ENCODE results near the gene ZC2HC1B. TPM values are rescaled to one million over a fixed set of nuclear protein-coding genes. Genes with fewer than 3 reads are reported as not detected.

ZC2HC1B gene, protein sequence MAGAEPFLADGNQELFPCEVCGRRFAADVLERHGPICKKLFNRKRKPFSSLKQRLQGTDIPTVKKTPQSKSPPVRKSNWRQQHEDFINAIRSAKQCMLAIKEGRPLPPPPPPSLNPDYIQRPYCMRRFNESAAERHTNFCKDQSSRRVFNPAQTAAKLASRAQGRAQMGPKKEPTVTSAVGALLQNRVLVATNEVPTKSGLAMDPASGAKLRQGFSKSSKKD
- not detected for total RNA-seq

GRCh38 chr6:143864234-143864633 is at the start of gene ZC2HC1B:
Gene ZC2HC1B (plus strand): TSS chr6:143864474. CDS start chr6:143864540, 66 bp downstream.
- Mint-ChIP-seq H3K27ac (no peak within 1 kb of the TSS), H3K36me3 (peaks cover 27% of the 10 kb centered on the region), H3K4me3 (no peak within 1 kb of the TSS)

GRCh38 chr6:143817621-143818020 is 46.7 kb upstream of the ZC2HC1B start:
- H3K4me3 Mint-ChIP-seq = no peak overlapping the region
- no peaks in the 10 kb centered on the region for H3K9me3 Mint-ChIP-seq
- ATAC-seq (no peak), DNase-seq (ENCODE audit: low spot score) (no peak)
- H3K4me1 Mint-ChIP-seq (ENCODE audit: low read depth in 2 of 2) = no peaks in the 10 kb centered on the region
- H3K27ac Mint-ChIP-seq = no peak overlapping the region
- no peaks in the 10 kb centered on the region for H3K36me3 Mint-ChIP-seq
- no peaks in the 10 kb centered on the region for H3K27me3 Mint-ChIP-seq

More at GRCh38 chr6:143864234-143864633, at the start of gene ZC2HC1B:
- DNase-seq (ENCODE audit: low spot score) = no peak
- H3K27me3 Mint-ChIP-seq = no peaks in the 10 kb centered on the region
- no peak for ATAC-seq
- no peaks in the 10 kb centered on the region for H3K9me3 Mint-ChIP-seq
- H3K4me1 Mint-ChIP-seq (ENCODE audit: low read depth in 2 of 2) = no peaks in the 10 kb centered on the region

GRCh38 chr6:143821359-143821758 is 42.9 kb upstream of the ZC2HC1B start:
- DNase-seq (ENCODE audit: low spot score) (no peak), ATAC-seq (no peak)
- no peaks in the 10 kb centered on the region for H3K27me3 Mint-ChIP-seq
- no peak overlapping the region for H3K4me3 Mint-ChIP-seq
- peaks cover 5% of the 10 kb centered on the region for H3K36me3 Mint-ChIP-seq
- no peaks in the 10 kb centered on the region for H3K9me3 Mint-ChIP-seq
- H3K4me1 Mint-ChIP-seq (ENCODE audit: low read depth in 2 of 2) = no peaks in the 10 kb centered on the region
- no peak overlapping the region for H3K27ac Mint-ChIP-seq

GRCh38 chr6:143822584-143823024 is 41.7 kb upstream of the ZC2HC1B start:
- no peak overlapping the region for H3K4me3 Mint-ChIP-seq
- no peaks in the 10 kb centered on the region for H3K27me3 Mint-ChIP-seq
- H3K4me1 Mint-ChIP-seq (ENCODE audit: low read depth in 2 of 2) = no peaks in the 10 kb centered on the region
- no peaks in the 10 kb centered on the region for H3K9me3 Mint-ChIP-seq
- H3K36me3 Mint-ChIP-seq = peaks cover 5% of the 10 kb centered on the region
- no peak overlapping the region for H3K27ac Mint-ChIP-seq
- DNase-seq (ENCODE audit: low spot score) (no peak), ATAC-seq (no peak)

DNA sequence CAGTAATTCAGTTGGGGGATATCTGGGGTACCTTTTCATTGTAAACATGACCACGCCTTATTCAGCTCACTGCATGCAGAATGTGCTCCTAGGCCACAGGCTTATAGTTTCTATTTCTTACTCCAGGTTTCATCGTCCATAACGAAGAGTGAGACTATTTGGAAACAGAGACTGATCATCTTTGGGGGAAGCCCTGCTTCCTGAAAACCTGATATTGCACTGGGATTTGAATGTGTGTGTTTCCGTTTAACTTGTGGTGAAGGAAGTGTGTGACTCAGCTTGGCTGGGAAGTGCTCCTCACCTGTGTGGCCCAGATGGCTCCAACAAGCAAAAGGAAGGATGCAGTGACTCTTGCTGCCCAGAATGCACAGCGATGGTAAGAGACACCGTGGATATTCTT is 40.7 kb upstream of the ZC2HC1B start:
- Mint-ChIP-seq H3K36me3 (peaks cover 5% of the 10 kb centered on the region), H3K27ac (no peak overlapping the region), H3K4me3 (no peak overlapping the region), H3K27me3 (no peaks in the 10 kb centered on the region), H3K9me3 (no peaks in the 10 kb centered on the region), H3K4me1 (ENCODE audit: low read depth in 2 of 2) (no peaks in the 10 kb centered on the region)
- DNase-seq (ENCODE audit: low spot score) = no peak
- no peak for ATAC-seq

DNA sequence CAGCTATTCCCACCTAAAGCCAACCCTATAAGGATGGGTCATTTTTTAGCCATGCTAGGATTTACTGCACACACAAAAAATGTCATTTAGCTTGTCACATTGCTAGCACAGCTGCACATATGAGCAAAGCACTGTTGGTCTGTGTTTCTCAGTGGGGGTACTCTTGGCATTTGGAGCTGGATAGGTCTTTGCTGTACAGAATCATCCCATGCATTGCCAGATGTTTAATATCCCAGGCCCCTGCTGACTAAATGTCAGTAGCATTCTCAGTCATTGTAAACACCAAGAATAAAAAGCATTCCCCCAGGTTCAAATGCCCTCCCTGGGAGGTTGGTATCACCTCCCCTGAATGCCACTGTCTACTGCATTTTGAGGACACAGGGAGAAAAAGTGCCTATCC is 35.7 kb upstream of the ZC2HC1B start:
- Mint-ChIP-seq H3K4me1 (ENCODE audit: low read depth in 2 of 2) (no peaks in the 10 kb centered on the region), H3K4me3 (no peak overlapping the region), H3K36me3 (peaks cover 4% of the 10 kb centered on the region), H3K9me3 (no peaks in the 10 kb centered on the region), H3K27me3 (no peaks in the 10 kb centered on the region), H3K27ac (no peak overlapping the region)
- DNase-seq (ENCODE audit: low spot score) (no peak), ATAC-seq (no peak)

DNA sequence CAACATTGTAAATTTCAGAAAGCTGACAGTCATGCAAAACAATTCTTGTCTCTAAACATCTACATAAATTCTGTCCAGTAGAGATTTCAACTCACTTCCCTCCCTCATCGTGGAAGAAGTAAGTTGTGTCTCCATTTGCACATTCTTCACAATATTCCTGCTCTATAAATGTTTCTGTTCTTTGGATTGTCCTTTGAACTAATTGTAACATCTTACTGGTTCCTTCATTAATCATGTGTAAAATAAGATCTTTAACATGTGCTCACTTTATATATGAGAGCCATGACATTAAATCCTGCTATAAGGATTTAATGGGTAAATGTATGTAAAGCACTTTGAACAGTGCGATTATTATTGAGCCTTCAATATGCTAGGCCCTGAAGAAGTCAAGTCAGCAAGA is 28.1 kb upstream of the ZC2HC1B start:
- DNase-seq (ENCODE audit: low spot score) = no peak
- Mint-ChIP-seq H3K4me1 (ENCODE audit: low read depth in 2 of 2) (no peaks in the 10 kb centered on the region), H3K27me3 (peaks cover 0 to 3% of the 10 kb centered on the region in 2 donors), H3K27ac (no peak overlapping the region), H3K4me3 (no peak overlapping the region), H3K9me3 (no peaks in the 10 kb centered on the region), H3K36me3 (no peaks in the 10 kb centered on the region)
- no peak for ATAC-seq

GRCh38 chr6:143838395-143838794 is 25.9 kb upstream of the ZC2HC1B start:
- Mint-ChIP-seq H3K4me3 (no peak overlapping the region), H3K27me3 (peaks cover 0 to 3% of the 10 kb centered on the region in 2 donors), H3K4me1 (ENCODE audit: low read depth in 2 of 2) (peaks cover 5 to 6% of the 10 kb centered on the region in 2 donors), H3K36me3 (no peaks in the 10 kb centered on the region), H3K27ac (no peak overlapping the region), H3K9me3 (no peaks in the 10 kb centered on the region)
- ATAC-seq = no peak
- DNase-seq (ENCODE audit: low spot score) = no peak

DNA sequence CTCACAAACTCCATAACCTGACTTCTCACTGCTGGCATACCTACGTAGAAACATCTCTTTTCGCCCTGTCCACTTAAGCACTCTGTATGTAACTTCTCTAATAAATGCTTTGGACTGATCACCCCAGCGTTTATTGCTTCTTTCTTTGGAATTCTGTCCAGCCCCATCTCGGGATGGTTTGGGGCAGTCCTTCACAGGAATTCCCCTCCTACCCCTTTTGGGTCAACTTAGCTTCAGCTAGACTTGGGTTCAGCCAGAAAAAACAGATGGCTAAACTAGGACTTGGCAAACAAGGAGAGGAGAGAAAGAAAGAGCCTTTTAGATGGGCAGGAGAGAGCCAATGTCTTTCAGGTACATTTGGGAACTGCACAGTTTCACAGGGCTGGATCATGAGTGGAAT is 25.1 kb upstream of the ZC2HC1B start:
- Mint-ChIP-seq H3K4me1 (ENCODE audit: low read depth in 2 of 2) (peaks cover 11 to 14% of the 10 kb centered on the region in 2 donors), H3K27ac (no peak overlapping the region), H3K36me3 (peaks cover 4% of the 10 kb centered on the region), H3K27me3 (peaks cover 0 to 3% of the 10 kb centered on the region in 2 donors), H3K9me3 (no peaks in the 10 kb centered on the region), H3K4me3 (no peak overlapping the region)
- DNase-seq (ENCODE audit: low spot score) (no peak), ATAC-seq (no peak)

GRCh38 chr6:143840595-143841265 is 23.5 kb upstream of the ZC2HC1B start:
- peak overlapping the region; percentile 6 to 40 for H3K27ac Mint-ChIP-seq

GRCh38 chr6:143842461-143842901 is 21.8 kb upstream of the ZC2HC1B start:
- H3K27me3 Mint-ChIP-seq = peaks cover 0 to 3% of the 10 kb centered on the region in 2 donors
- peaks cover 21% of the 10 kb centered on the region for H3K36me3 Mint-ChIP-seq
- H3K9me3 Mint-ChIP-seq = no peaks in the 10 kb centered on the region
- peak overlapping the region; percentile 95 for H3K4me3 Mint-ChIP-seq
- peaks cover 18 to 22% of the 10 kb centered on the region in 2 donors for H3K4me1 Mint-ChIP-seq (ENCODE audit: low read depth in 2 of 2)
- DNase-seq (ENCODE audit: low spot score) (no peak), ATAC-seq (no peak)
- H3K27ac Mint-ChIP-seq = peak overlapping the region; percentile 94 to 97

More at GRCh38 chr6:143840595-143841265, 23.5 kb upstream of the ZC2HC1B start:
- Mint-ChIP-seq H3K27me3 (peaks cover 0 to 3% of the 10 kb centered on the region in 2 donors), H3K36me3 (peaks cover 9% of the 10 kb centered on the region), H3K4me3 (no peak overlapping the region), H3K4me1 (ENCODE audit: low read depth in 2 of 2) (peaks cover 14 to 18% of the 10 kb centered on the region in 2 donors), H3K9me3 (no peaks in the 10 kb centered on the region)
- no peak for ATAC-seq
- no peak for DNase-seq (ENCODE audit: low spot score)

GRCh38 chr6:143842902-143843676 is 21.2 kb upstream of the ZC2HC1B start, which contains the start of gene LTV1:
Gene LTV1 (plus strand): TSS chr6:143843338. CDS start chr6:143843478, 140 bp downstream.
- H3K9me3 Mint-ChIP-seq = no peaks in the 10 kb centered on the region
- peak within 1 kb of the TSS; percentile 94 to 97 for H3K27ac Mint-ChIP-seq
- peak within 1 kb of the TSS; percentile 95 for H3K4me3 Mint-ChIP-seq
- DNase-seq (ENCODE audit: low spot score) (peak; percentile 94), ATAC-seq (peak; percentile 99 to 100)
- H3K27me3 Mint-ChIP-seq = peaks cover 0 to 3% of the 10 kb centered on the region in 2 donors
- peaks cover 18 to 22% of the 10 kb centered on the region in 2 donors for H3K4me1 Mint-ChIP-seq (ENCODE audit: low read depth in 2 of 2)
- peaks cover 21% of the 10 kb centered on the region for H3K36me3 Mint-ChIP-seq

DNA sequence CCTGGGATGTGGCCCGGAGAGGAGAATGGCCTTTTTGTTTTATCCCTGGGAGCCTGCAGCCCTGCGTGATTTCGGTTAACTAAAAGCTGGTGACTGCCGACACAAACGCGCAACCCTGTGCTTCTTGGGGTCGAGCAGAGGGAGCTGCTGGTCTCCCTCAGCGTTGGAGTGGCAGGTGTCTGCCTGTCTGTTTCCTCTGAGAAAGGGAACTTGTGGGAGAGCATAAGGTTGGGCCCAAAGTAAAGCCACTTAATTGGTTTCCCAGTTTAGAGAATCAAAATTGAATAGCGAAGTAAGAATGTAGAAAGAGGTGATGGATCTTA is 20.6 kb upstream of the ZC2HC1B start:
- H3K27me3 Mint-ChIP-seq = peaks cover 0 to 3% of the 10 kb centered on the region in 2 donors
- peak overlapping the region; percentile 94 to 97 for H3K27ac Mint-ChIP-seq
- H3K4me1 Mint-ChIP-seq (ENCODE audit: low read depth in 2 of 2) = peaks cover 18 to 26% of the 10 kb centered on the region in 2 donors
- no peak for DNase-seq (ENCODE audit: low spot score)
- no peaks in the 10 kb centered on the region for H3K9me3 Mint-ChIP-seq
- peaks cover 26% of the 10 kb centered on the region for H3K36me3 Mint-ChIP-seq
- peak overlapping the region; percentile 95 for H3K4me3 Mint-ChIP-seq
- peak in 1 of 2 donors; percentile 7 for ATAC-seq

GRCh38 chr6:143844006-143844405 is 20.3 kb upstream of the ZC2HC1B start:
- peaks cover 30% of the 10 kb centered on the region for H3K36me3 Mint-ChIP-seq

More at GRCh38 chr6:143844006-143844405, 20.3 kb upstream of the ZC2HC1B start:
- ATAC-seq (no peak), DNase-seq (ENCODE audit: low spot score) (no peak)
- peak overlapping the region; percentile 95 for H3K4me3 Mint-ChIP-seq
- peak overlapping the region; percentile 94 to 97 for H3K27ac Mint-ChIP-seq
- peaks cover 0 to 3% of the 10 kb centered on the region in 2 donors for H3K27me3 Mint-ChIP-seq
- no peaks in the 10 kb centered on the region for H3K9me3 Mint-ChIP-seq
- peaks cover 19 to 27% of the 10 kb centered on the region in 2 donors for H3K4me1 Mint-ChIP-seq (ENCODE audit: low read depth in 2 of 2)
